DND-41 (cell line): Measurements from ENCODE around the gene SFMBT2.

Experiments
- CTCF ChIP-seq: IDR thresholded peaks from 2 replicates; pipeline ENCODE4 v1.5.1; 2012; ENCODE audit warnings: borderline replicate concordance, low read length, moderate library complexity, mild to moderate bottlenecking; ENCODE audit not compliant: poor library complexity, severe bottlenecking; ENCODE audit errors: extremely low read depth
- EZH2 ChIP-seq: IDR thresholded peaks from 3 replicates; pipeline ENCODE4 v1.6.1; 2012; ENCODE audit warnings: borderline replicate concordance, low read depth, mild to moderate bottlenecking, moderate library complexity, low read length, inconsistent platforms; ENCODE audit not compliant: severe bottlenecking

- TF ChIP-seq CTCF (no peak), EZH2 (no peak)
Observed at GRCh38 chr10:7188456-7189050, 222.3 kb downstream of the SFMBT2 start.
